ENCODE data around the gene PITPNM1.

Gene PITPNM1

DNA sequence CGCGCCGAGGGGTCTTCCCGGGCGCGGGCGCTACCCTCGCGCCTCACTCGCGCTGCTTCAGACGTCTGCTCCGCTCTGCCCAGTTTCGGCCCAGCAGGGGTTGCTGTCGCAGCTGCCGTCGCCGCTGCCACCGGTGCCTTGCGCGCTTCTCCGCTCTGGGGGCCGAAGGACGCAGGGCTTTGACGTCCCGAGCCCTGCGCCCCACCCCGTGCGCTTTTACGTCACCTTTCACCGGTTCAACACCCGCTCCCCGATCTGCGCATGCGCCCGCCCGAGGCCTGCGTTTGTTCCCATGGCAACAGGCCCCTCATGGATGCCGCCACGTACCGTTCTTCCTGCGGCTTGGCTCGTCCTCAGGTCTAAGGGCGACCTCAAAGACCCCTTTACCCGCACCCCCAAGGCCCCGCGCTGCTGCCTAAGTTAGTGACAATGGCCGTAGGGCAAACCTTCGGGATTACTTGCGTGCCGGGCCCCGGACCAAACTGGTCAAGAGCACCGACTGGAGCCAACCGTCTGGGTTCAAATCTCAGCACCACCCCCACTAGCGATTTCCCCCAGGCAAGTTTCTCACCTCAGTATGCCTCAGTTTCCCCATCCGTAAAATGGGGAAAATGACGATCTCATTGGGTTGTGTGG is 3.4 kb upstream of the PITPNM1 start:
- H3K4me3 ChIP-seq (replicated peaks; ENCODE audit: insufficient read depth, low read length), result peak overlapping the region; percentile 65
- H3K27me3 ChIP-seq (ENCODE audit: insufficient read depth, poor library complexity, severe bottlenecking), result no peaks in the 10 kb centered on the region
- peak overlapping the region; percentile 94 for H3K27ac ChIP-seq (replicated peaks)
- peak; percentile 92 to 96 for DNase-seq (ENCODE audit: low read depth in 1 of 2, low spot score in 1 of 2)
- TF ChIP-seq, protein P1, sequence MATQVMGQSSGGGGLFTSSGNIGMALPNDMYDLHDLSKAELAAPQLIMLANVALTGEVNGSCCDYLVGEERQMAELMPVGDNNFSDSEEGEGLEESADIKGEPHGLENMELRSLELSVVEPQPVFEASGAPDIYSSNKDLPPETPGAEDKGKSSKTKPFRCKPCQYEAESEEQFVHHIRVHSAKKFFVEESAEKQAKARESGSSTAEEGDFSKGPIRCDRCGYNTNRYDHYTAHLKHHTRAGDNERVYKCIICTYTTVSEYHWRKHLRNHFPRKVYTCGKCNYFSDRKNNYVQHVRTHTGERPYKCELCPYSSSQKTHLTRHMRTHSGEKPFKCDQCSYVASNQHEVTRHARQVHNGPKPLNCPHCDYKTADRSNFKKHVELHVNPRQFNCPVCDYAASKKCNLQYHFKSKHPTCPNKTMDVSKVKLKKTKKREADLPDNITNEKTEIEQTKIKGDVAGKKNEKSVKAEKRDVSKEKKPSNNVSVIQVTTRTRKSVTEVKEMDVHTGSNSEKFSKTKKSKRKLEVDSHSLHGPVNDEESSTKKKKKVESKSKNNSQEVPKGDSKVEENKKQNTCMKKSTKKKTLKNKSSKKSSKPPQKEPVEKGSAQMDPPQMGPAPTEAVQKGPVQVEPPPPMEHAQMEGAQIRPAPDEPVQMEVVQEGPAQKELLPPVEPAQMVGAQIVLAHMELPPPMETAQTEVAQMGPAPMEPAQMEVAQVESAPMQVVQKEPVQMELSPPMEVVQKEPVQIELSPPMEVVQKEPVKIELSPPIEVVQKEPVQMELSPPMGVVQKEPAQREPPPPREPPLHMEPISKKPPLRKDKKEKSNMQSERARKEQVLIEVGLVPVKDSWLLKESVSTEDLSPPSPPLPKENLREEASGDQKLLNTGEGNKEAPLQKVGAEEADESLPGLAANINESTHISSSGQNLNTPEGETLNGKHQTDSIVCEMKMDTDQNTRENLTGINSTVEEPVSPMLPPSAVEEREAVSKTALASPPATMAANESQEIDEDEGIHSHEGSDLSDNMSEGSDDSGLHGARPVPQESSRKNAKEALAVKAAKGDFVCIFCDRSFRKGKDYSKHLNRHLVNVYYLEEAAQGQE (IDR thresholded peaks at IDR 0.05; ENCODE audit: insufficient replicate concordance, low read depth), result no peak
- TF ChIP-seq POLR2AphosphoS5 (IDR thresholded peaks at IDR 0.05; ENCODE audit: low read depth) (peak; percentile 50), GABPA (IDR thresholded peaks at IDR 0.05; ENCODE audit: low read depth) (no peak), SPI1 (IDR thresholded peaks at IDR 0.05; ENCODE audit: borderline replicate concordance, low read depth) (no peak)

DNA sequence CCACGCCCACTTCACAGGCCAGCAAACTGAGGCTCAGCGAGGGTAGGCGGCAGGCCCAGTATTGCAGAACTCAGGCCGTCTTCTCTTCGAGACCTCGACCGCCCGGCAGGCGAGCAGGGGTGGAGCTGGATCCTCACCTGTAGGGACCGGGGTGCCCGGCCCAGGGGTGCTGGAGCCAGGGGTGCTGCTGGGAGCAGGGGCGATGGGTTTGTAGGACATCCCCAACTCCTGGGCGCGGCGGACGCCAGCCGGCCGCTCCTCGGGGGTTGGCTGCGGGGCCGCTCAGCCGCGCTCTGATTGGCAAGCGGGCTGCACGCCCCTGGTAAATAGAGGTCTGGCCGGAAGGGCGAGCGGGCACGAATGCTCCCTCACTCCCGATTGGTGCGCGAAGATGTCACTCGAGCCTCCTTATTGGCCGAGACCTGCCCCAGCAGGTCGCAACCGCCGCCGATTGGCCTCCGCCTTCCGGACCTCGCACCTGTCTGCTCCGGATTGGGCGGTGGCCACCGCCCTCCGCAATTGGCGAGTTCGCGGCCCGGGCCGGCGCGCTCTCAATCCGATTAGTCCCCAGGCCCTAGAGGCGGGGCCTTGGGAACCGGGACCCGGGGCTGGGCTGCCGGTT is 2.8 kb upstream of the PITPNM1 start, which contains the start of gene CDK2AP2:
Gene CDK2AP2 (minus strand): TSS at position 299 of the 622 bp plus-strand sequence. CDS start 80 bp downstream, at position 219.
- no peaks in the 10 kb centered on the region for H3K27me3 ChIP-seq (ENCODE audit: insufficient read depth, poor library complexity, severe bottlenecking)
- TF ChIP-seq SPI1 (IDR thresholded peaks at IDR 0.05; ENCODE audit: borderline replicate concordance, low read depth) (no peak), POLR2AphosphoS5 (IDR thresholded peaks at IDR 0.05; ENCODE audit: low read depth) (no peak; the same call in 1 of the 2 replicates), GABPA (IDR thresholded peaks at IDR 0.05; ENCODE audit: low read depth) (peak; percentile 47; the same call in 1 of the 2 replicates)
- TF ChIP-seq, protein P2, sequence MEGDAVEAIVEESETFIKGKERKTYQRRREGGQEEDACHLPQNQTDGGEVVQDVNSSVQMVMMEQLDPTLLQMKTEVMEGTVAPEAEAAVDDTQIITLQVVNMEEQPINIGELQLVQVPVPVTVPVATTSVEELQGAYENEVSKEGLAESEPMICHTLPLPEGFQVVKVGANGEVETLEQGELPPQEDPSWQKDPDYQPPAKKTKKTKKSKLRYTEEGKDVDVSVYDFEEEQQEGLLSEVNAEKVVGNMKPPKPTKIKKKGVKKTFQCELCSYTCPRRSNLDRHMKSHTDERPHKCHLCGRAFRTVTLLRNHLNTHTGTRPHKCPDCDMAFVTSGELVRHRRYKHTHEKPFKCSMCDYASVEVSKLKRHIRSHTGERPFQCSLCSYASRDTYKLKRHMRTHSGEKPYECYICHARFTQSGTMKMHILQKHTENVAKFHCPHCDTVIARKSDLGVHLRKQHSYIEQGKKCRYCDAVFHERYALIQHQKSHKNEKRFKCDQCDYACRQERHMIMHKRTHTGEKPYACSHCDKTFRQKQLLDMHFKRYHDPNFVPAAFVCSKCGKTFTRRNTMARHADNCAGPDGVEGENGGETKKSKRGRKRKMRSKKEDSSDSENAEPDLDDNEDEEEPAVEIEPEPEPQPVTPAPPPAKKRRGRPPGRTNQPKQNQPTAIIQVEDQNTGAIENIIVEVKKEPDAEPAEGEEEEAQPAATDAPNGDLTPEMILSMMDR (IDR thresholded peaks at IDR 0.05; ENCODE audit: insufficient read depth, low read length), result no peak
- TF ChIP-seq, protein P1 (IDR thresholded peaks at IDR 0.05; ENCODE audit: insufficient replicate concordance, low read depth), result no peak
- H3K4me3 ChIP-seq (replicated peaks; ENCODE audit: insufficient read depth, low read length), result peak within 1 kb of the TSS; percentile 65
- peak within 1 kb of the TSS; percentile 94 for H3K27ac ChIP-seq (replicated peaks)
- peak; percentile 99 to 100 for DNase-seq (ENCODE audit: low read depth in 1 of 2, low spot score in 1 of 2)

DNA sequence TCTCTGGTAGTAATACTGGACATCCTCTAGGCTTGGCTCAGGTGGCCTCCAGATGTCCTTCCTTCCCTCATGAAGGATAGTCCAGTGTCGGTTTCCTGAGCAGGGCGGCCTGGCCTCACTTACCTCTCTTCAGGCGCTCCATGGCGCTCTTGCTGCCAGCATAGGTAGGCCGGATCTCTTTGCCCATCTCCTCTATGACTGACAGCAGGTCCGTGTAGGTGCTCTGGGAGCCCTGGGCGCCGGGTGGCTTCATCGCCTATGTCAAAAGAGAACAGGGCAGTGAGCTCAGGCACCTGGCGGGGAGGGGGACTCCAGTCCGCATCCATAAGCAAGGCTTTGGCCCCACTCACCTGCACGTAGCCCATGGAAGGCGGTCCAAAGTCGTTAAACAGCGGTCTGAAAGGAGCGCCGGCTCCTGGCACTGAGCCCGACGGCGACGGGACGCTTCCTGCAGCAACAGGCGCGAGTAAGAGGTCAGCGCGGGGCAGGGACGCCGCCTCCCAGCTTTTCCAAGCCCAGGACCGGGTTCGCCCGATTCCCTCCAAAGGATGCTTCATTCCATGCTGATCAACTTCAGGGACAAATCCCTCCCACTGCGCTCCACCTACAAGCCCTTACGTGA is 2.2 kb upstream of the PITPNM1 start:
- Histone ChIP-seq H3K4me3 (replicated peaks; ENCODE audit: insufficient read depth, low read length) (peak overlapping the region; percentile 65), H3K27ac (replicated peaks) (peak overlapping the region; percentile 94), H3K27me3 (ENCODE audit: insufficient read depth, poor library complexity, severe bottlenecking) (no peaks in the 10 kb centered on the region)
- no peak for DNase-seq (ENCODE audit: low read depth in 1 of 2, low spot score in 1 of 2)
- TF ChIP-seq, protein P1 (IDR thresholded peaks at IDR 0.05; ENCODE audit: insufficient replicate concordance, low read depth), result no peak
- TF ChIP-seq SPI1 (IDR thresholded peaks at IDR 0.05; ENCODE audit: borderline replicate concordance, low read depth) (no peak), GABPA (IDR thresholded peaks at IDR 0.05; ENCODE audit: low read depth) (no peak), POLR2AphosphoS5 (IDR thresholded peaks at IDR 0.05; ENCODE audit: low read depth) (no peak; the same call in 1 of the 2 replicates)
- TF ChIP-seq, protein P2 (IDR thresholded peaks at IDR 0.05; ENCODE audit: insufficient read depth, low read length), result no peak

Data from HL-60 (cell line).